GM23248 (cell line): Measurements from ENCODE around the gene TTLL1. TPM values are rescaled to one million over a fixed set of nuclear protein-coding genes. Genes with fewer than 3 reads are reported as not detected.

ENCODE experiments used
- DNase-seq: peaks from one replicate; pipeline ENCODE4 v3.0.0-alpha.2; 2015
- H2AFZ ChIP-seq: fragments of 200-600 bp; sonication (generic); 2 replicates; pipeline ENCODE4 v1.6.1; 2016; ENCODE audit warnings: antibody characterized with exemption
- H3F3A ChIP-seq: fragments of 200-600 bp; sonication (generic); 2 replicates; pipeline ENCODE4 v1.6.1; 2016; ENCODE audit warnings: mild to moderate bottlenecking, antibody characterized with exemption, mixed run types; ENCODE audit not compliant: insufficient read depth
- H3K27ac ChIP-seq: fragments of 200-600 bp; sonication (generic); 2 replicates; pipeline ENCODE4 v1.5.1; 2016; ENCODE audit warnings: mild to moderate bottlenecking
- H3K27me3 ChIP-seq: fragments of 200-600 bp; sonication (generic); replicated peaks from 2 replicates; pipeline ENCODE4 v1.6.1; 2016; ENCODE audit warnings: mild to moderate bottlenecking; ENCODE audit not compliant: insufficient read depth
- H3K36me3 ChIP-seq: fragments of 200-600 bp; sonication (generic); 2 replicates; pipeline ENCODE4 v1.6.1; 2016; ENCODE audit warnings: low read depth, mild to moderate bottlenecking
- H3K4me1 ChIP-seq: fragments of 200-600 bp; sonication (generic); 2 replicates; pipeline ENCODE4 v1.6.1; 2016; ENCODE audit warnings: mild to moderate bottlenecking; ENCODE audit not compliant: insufficient read depth
- H3K4me2 ChIP-seq: fragments of 200-600 bp; sonication (generic); one replicate; pipeline ENCODE4 v1.6.1; 2016; ENCODE audit warnings: mild to moderate bottlenecking; ENCODE audit not compliant: unreplicated experiment
- H3K4me3 ChIP-seq: fragments of 200-600 bp; sonication (generic); 2 replicates; pipeline ENCODE4 v1.5.1; 2016; ENCODE audit warnings: mild to moderate bottlenecking
- H3K79me2 ChIP-seq: fragments of 200-600 bp; sonication (generic); 2 replicates; pipeline ENCODE4 v1.6.1; 2016; ENCODE audit warnings: mild to moderate bottlenecking; ENCODE audit not compliant: insufficient read depth
- H3K9ac ChIP-seq: fragments of 200-600 bp; sonication (generic); 2 replicates; pipeline ENCODE4 v1.6.1; 2016; ENCODE audit warnings: mild to moderate bottlenecking
- H3K9me2 ChIP-seq: fragments of 200-600 bp; sonication (generic); 2 replicates; pipeline ENCODE4 v1.6.1; 2016; ENCODE audit warnings: mixed run types, mild to moderate bottlenecking, moderate library complexity; ENCODE audit not compliant: insufficient read depth
- H3K9me3 ChIP-seq: fragments of 200-600 bp; sonication (generic); one replicate; pipeline ENCODE4 v1.6.1; 2017; ENCODE audit warnings: low read depth
- H4K20me1 ChIP-seq: fragments of 200-600 bp; sonication (generic); 2 replicates; pipeline ENCODE4 v1.6.0; 2016; ENCODE audit not compliant: insufficient read depth
- EZH2 ChIP-seq: fragments of 200-600 bp; sonication (generic); IDR thresholded peaks from 2 replicates; pipeline ENCODE4 v1.6.1; 2018; ENCODE audit warnings: antibody characterized with exemption, mild to moderate bottlenecking; ENCODE audit not compliant: insufficient read depth, poor library complexity, severe bottlenecking
- EZH2phosphoT487 ChIP-seq: fragments of 200-600 bp; sonication (generic); IDR thresholded peaks from 2 replicates; pipeline ENCODE4 v1.6.1; 2018; ENCODE audit warnings: antibody characterized with exemption, moderate library complexity, mild to moderate bottlenecking, low read depth; ENCODE audit not compliant: insufficient read depth
- WGBS, 2 experiments: methylation state at CpG; one replicate each; pipeline ENCODE4 v1.1.6; 2015 to 2017; ENCODE audit warnings: low lambda C conversion rate in 2 of 2, low coverage in 1 of 2; ENCODE audit errors: missing lambda C conversion rate in 2 of 2; 5-methylcytosine and 5-hydroxymethylcytosine counted together
- in situ Hi-C: fragments of 300-500 bp; cut with MboI; formaldehyde crosslinking; loops from 2 replicates; pipeline ENCODE4 v1.15.0; 2020
- polyA plus RNA-seq: library from polyadenylated mRNA; unstranded; fragments of >200 nt; fragmentation: Nextera tagmentation; extraction: Ambion mirVana; gene quantifications from 2 replicates; pipeline ENCODE4 v1.2.1, GENCODE V29; 2016
- total RNA-seq: library from RNA; depleted of rRNA; stranded (reverse); fragments of >200 nt; shearing (Covaris generic); gene quantifications from 2 replicates; pipeline ENCODE4 v1.2.3, GENCODE V29; 2014

Gene TTLL1
- total and polyA plus RNA-seq, 2 experiments from 2014 or later = 16.0 to 18.5 TPM

DNA sequence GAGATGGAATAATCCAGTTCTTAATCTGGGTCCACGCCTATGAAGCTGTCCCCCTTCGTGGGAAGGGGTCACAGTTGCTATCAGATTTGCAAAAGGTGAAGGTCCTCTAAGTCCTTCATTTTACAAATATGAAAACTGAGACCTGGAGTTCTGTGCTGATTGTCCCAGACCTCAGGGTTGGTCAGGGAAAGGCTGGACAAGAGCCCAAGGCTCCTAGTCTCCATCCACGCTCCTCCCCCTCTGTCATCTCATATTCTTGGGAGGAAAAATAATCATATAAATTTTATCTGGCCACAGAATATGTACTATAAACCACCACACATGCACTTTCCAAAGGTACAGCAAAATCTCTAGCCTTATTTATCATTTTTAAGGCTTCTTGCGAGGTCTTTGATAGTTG lies 79.7 kb downstream of the TTLL1 start:
- TF ChIP-seq EZH2 (no peak), EZH2phosphoT487 (no peak)
- no peak overlapping the region; the same call in 1 of the 2 replicates for H3K9ac ChIP-seq
- peaks cover 53% of the 10 kb centered on the region for H3K4me1 ChIP-seq
- peak overlapping the region; percentile 36 for H3K4me2 ChIP-seq
- H3F3A ChIP-seq = peaks cover 42% of the 10 kb centered on the region
- no peaks in the 10 kb centered on the region for H3K36me3 ChIP-seq
- H3K4me3 ChIP-seq = no peak overlapping the region
- no peaks in the 10 kb centered on the region for H3K9me2 ChIP-seq
- H3K9me3 ChIP-seq = no peaks in the 10 kb centered on the region
- in situ Hi-C loops = no loop called here
- DNase-seq = no peak
- WGBS, 2 experiments = 76 to 80% methylated on average over 4 of the region's 4 CpGs
- no peak overlapping the region for H2AFZ ChIP-seq
- no peaks in the 10 kb centered on the region for H3K27me3 ChIP-seq
- H4K20me1 ChIP-seq = no peaks in the 10 kb centered on the region
- H3K79me2 ChIP-seq = peaks cover 100% of the 10 kb centered on the region
- peak overlapping the region; percentile 66 for H3K27ac ChIP-seq

DNA sequence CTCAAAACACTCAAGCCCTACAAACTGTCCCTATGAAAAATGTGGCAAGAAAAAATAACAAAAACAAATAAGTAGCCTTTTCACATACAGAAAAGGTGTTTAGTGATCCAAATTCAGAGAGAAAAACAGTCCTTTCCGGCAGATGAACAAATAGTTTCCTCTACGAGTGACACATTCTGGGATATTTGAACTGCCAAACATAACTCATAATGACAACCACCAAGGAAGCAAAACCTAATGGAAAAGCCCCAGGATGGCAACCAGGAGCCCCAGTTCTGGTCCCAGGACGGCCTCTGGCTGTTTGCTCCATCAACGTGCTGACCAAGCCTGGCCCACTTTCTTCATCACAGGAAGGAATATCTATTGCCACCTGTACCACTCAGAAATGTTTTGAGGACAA lies 80.3 kb downstream of the TTLL1 start:
- Histone ChIP-seq H3K79me2 (peaks cover 99% of the 10 kb centered on the region), H3F3A (peaks cover 47% of the 10 kb centered on the region), H3K9ac (peak overlapping the region; percentile 39), H2AFZ (no peak overlapping the region), H3K9me3 (no peaks in the 10 kb centered on the region), H3K36me3 (no peaks in the 10 kb centered on the region), H3K4me2 (peak overlapping the region; percentile 36), H3K4me3 (no peak overlapping the region), H3K27me3 (no peaks in the 10 kb centered on the region), H3K27ac (peak overlapping the region; percentile 66), H3K9me2 (no peaks in the 10 kb centered on the region), H4K20me1 (no peaks in the 10 kb centered on the region), H3K4me1 (peaks cover 58% of the 10 kb centered on the region)
- 18 to 19% methylated on average over 4 of the region's 4 CpGs for WGBS, 2 experiments
- TF ChIP-seq EZH2 (no peak), EZH2phosphoT487 (no peak)
- in situ Hi-C loops = no loop called here
- peak; percentile 35 for DNase-seq

GRCh38 chr22:43008509-43008908 lies 80.7 kb downstream of the TTLL1 start:
- H3K4me3 ChIP-seq = no peak overlapping the region
- peak overlapping the region; percentile 66 for H3K27ac ChIP-seq
- 69 to 76% methylated on average over 4 of the region's 4 CpGs for WGBS, 2 experiments
- H4K20me1 ChIP-seq = no peaks in the 10 kb centered on the region
- in situ Hi-C loops = no loop called here
- no peak for TF ChIP-seq EZH2phosphoT487
- TF ChIP-seq EZH2 = no peak
- no peaks in the 10 kb centered on the region for H3K27me3 ChIP-seq
- H2AFZ ChIP-seq = no peak overlapping the region
- DNase-seq = peak; percentile 65
- no peaks in the 10 kb centered on the region for H3K9me2 ChIP-seq
- peaks cover 98% of the 10 kb centered on the region for H3K79me2 ChIP-seq
- H3K9ac ChIP-seq = peak overlapping the region; percentile 39
- no peaks in the 10 kb centered on the region for H3K36me3 ChIP-seq
- no peaks in the 10 kb centered on the region for H3K9me3 ChIP-seq
- peak overlapping the region; percentile 36 for H3K4me2 ChIP-seq
- H3F3A ChIP-seq = peaks cover 47% of the 10 kb centered on the region
- peaks cover 58% of the 10 kb centered on the region for H3K4me1 ChIP-seq

- H3K27ac ChIP-seq = peak overlapping the region; percentile 66
- peaks cover 48% of the 10 kb centered on the region for H3F3A ChIP-seq
- H3K4me2 ChIP-seq = peak overlapping the region; percentile 51
- H2AFZ ChIP-seq = no peak overlapping the region
- no peak for TF ChIP-seq EZH2
- TF ChIP-seq EZH2phosphoT487 = no peak
- H3K4me1 ChIP-seq = peaks cover 61% of the 10 kb centered on the region
- H3K9me2 ChIP-seq = no peaks in the 10 kb centered on the region
- no peak overlapping the region for H3K4me3 ChIP-seq
- H3K9ac ChIP-seq = 0 out of 2 replicates have a peak overlapping the region, but pooled peaks have one; percentile 39
- H4K20me1 ChIP-seq = no peaks in the 10 kb centered on the region
- no peaks in the 10 kb centered on the region for H3K36me3 ChIP-seq
- 66 to 73% methylated on average over 5 of the region's 5 CpGs for WGBS, 2 experiments
- H3K79me2 ChIP-seq = peaks cover 98% of the 10 kb centered on the region
- no peaks in the 10 kb centered on the region for H3K27me3 ChIP-seq
- DNase-seq = peak; percentile 86
- in situ Hi-C loops = no loop called here
- H3K9me3 ChIP-seq = no peaks in the 10 kb centered on the region
Observed at GRCh38 chr22:43007519-43008102, 81.6 kb downstream of the TTLL1 start.
